SK-N-MC (cell line): ENCODE data around the gene PGM2L1.

Experiments used
- EZH2 ChIP-seq: fragments of 200-600 bp; sonication (generic); IDR thresholded peaks from one replicate; pipeline ENCODE4 v1.6.1; 2017; ENCODE audit warnings: antibody characterized with exemption
- POLR2AphosphoS5 ChIP-seq: IDR thresholded peaks from 2 replicates; pipeline ENCODE4 v1.6.1; 2012; ENCODE audit warnings: mild to moderate bottlenecking, low read depth, low read length, borderline replicate concordance

GRCh38 chr11:74370123-74370522, 28.1 kb downstream of the PGM2L1 start:
- TF ChIP-seq POLR2AphosphoS5 (no peak), EZH2 (no peak)
